GM21529 (cell line): Measurements from ENCODE around the gene LMO7.

Source experiments
- ATAC-seq: cut with Tn5 transposase; IDR thresholded peaks from one replicate; pipeline ENCODE4 v1.9.1; 2021; ENCODE audit not compliant: unreplicated experiment

The LMO7 gene

DNA sequence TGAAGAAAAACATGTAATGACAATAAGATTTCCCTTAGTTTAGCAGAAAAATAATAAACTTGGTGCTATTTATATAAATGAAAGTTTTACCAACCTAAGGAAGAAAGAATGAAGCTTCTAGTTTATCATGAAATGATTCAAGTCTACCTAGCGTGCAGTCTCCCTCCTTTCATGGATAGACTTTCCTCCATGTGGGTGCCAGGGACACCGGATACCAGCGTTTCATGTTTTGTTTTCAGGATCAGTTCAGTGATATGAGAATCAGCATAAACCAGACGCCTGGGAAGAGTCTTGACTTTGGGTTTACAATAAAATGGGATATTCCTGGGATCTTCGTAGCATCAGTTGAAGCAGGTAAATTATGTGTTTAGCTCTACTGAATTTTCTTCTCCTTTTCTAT lies 196.7 kb downstream of the LMO7 start:
- ATAC-seq = no peak

DNA sequence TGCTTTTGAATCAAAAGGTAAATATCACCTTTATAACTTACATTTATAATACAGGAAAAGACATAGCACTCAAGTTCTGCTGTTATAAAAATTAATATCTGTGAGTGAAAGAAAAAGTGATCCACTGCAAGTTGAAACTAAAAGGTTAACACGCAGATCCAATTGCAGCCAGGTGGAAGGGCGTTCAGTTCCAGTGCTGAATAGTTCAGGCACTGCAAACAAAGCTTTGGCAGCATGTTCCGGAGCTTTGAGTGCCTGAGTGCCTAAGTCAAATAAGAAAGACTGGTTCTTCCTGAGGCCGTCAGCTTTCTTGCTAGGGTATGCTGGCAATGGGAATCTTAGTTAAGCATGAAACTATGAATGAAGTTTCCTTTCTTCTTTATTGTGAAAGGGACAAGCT lies 200.3 kb downstream of the LMO7 start:
- ATAC-seq = no peak

DNA sequence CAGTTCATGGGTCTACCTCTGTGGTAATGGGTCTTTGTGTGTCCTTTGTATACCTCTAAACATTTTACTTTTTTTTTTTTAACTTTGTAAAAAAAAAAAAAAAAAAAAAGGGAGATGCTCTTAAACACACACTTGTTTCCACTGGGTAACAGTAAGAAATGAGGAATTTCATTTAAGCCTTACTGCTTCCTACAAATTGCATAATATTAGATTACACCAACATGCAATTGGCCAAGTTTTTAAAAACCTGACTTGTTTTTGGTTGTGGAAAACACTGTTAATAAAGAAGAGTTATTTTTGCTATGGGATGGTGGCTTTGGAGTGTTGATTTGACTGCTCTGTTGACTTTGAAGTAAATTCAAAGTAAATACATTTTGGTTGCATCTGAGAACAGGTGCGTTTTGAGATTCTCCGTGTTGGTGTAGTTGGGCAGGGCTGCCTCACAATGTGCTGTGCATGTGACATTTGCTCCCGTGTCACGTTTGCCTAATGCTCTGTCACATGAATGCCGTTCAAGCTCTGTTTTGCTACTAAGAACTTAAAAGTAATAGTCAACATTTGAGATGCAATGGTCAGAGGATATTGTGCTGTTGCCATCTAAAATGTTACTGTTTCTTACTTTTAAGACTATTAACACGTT lies 202.4 kb downstream of the LMO7 start:
- no peak for ATAC-seq

DNA sequence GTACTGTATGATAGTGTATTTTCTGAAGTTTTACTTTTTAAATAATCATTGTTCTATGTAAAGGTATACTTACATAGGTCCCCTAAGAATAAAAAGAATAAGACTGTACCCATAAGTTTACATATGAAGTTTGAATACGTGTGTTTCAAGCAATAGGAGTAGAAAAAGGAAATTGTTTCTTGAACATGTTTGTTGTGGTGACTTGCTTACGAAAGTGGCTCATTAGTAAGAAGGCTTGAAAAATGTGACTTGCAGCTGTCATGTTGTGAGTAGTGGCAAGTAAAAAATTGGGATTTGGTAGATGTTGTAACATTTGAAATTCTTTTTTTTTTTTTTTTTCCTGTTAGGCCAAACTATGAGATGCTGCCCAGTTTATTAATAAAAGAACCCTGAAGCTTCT lies 203.3 kb downstream of the LMO7 start:
- ATAC-seq = no peak

DNA sequence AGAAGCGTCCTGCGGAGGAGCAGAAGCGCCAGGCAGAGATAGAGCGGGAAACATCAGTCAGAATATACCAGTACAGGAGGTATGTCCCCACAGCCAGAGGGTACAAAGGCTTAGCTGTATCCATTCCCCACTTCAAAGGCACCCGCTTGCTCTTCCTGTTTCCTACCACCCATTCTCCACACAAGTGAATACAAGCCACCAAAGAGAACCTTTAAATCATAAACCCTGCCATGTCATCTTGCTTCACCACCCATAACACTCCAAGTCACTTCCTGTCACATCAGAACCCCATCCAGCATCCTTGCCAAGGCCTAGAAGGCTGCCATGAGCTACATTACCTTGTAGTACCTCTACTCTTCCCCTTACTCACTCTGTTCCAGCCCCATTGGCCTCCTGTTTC lies 205.8 kb downstream of the LMO7 start:
- ATAC-seq = no peak

DNA sequence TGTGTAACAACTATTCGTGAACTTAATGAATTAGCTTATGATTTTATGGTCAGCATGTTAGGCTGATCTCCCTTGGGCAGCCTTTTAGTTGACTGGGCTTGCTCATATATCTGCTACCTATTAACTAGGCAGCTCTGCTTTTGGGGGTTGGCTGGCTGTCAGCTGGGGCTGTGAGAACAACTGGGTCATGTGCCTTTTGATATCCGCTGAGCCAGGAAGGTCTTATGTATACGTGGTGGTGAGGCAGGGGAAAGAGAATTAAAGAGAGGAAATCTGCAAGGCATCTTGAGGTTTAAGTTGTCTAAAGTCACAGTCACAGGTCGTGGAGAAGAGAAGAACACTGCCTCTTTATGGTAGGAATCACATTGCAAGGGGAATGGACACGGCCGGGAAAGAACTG lies 206.9 kb downstream of the LMO7 start:
- no peak for ATAC-seq

DNA sequence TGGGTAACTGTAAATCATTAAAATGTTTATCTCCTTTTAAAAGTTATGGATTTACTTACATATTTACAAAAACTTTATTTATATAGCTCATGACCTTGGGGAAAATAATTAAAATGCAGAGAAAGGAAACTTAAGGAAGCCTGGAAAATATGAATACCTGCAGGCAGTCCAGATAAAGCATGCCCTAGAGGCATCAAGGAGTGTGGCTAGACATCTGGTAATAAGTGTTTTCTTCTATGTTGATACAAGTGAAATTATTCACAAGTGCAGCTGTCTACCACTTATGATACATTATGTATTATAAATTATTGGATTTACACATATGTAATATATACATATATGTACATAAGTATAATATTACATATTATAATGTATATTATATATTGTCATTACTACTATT lies 207.9 kb downstream of the LMO7 start:
- no peak for ATAC-seq

DNA sequence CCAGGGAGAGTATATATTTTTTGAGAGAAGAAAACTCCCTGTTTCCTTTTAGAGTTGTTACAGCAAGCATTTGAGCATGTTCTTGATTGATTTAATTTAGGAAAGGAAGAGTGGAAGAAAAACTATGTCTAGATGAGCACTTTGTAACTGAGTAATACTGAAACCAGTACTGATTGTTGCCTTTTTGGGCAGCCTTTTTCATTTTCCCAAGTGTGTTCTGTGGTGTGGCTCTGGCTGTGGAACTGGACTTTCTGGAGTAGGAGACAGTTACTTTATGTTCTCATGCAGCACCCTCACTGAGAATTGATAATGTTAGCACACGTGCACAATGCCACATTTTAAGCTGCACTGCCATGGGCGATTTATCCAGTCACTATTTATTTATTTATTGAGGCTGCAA lies 211.5 kb downstream of the LMO7 start:
- ATAC-seq = no peak

DNA sequence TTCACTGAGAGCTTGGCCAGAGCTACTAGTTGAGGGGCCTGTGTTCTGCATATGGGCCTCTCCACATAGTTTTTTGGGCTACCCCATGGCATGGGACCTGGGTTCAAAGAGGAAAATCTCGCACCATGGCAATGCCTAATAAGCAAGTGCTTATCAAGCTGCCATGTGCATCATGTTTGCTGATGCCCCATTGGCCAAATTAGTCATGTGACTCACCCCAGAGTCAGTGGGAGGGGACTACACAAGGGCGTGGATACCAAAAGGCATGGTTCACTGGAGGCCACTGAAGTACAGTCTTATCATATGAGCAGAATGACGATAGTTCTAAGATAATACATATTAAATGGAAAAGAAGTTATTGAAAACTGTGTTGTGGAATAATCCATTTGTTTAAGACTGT lies 214.8 kb downstream of the LMO7 start:
- ATAC-seq = no peak

DNA sequence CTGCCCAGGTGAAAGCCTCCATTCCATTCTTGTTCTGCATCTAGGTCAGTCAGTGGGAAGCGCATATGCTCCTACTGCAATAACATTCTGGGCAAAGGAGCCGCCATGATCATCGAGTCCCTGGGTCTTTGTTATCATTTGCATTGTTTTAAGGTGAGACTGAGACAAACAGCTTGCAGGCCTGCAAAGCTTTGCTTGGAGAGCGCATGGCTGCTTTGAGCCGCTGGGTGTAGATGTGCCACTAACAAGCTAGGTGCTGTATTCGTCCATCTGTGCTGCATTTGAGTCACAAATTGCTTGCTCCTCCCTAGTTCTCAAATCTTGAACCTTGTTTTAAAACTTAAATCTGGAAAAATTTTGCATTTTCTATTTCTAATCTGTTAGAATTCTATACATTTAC lies 219.1 kb downstream of the LMO7 start:
- ATAC-seq = no peak

DNA sequence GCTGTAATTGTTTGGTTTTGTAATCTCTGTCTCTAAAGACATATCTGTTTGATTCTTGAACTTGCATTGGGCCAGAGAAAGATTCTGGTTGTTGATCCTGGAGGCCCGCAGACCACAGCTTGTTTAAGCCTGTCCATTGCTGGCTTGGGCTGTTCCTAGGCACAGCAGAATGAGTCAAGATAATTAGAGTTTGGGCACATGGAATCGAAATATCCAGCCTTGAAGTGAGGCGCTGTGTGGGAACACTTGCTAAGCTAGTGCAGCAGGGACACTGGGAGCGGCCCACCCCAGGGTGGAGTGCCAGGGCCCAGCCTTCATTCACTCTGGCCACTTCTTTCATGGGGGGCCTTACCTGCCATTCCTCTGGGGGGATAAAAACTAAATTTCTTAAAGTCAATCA lies 219.7 kb downstream of the LMO7 start:
- no peak for ATAC-seq

DNA sequence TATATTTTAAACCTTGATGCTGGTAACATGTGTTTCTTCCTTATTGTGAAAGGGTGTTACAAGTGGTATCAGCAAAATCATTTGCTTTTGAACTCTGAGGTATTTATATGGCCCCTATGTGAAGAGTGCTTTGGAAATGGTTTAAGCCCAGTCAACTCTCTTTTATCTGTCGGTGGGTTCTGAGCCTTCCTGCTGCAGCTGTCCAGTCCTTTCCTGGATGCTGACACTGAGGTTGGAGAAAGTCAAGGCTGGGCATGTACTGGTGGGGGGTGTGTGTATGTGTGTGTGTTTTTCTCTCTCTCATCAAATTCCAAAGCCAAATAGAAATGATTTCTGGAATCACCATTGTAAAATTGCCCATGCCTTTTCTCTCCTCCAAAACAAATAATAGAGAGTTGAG lies 221.2 kb downstream of the LMO7 start:
- ATAC-seq = no peak

DNA sequence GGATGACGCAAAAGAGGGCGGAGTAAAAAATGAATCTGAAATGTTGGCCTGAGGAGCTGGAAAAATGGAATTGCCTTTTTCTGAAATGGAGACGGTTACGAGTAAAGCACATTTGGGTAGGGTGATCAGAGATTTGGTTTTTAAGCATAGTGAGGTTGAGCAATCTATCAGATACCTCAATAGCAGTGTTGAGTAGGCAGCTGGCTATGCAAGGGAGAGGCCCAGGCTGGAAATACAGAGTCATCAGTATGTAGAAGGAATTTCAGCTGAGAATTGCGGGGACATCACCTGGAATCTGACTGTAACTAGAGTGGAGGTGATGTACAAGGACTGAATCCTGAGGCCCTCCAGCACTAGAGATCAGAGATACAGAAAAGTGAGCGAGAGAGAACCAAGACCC lies 224.8 kb downstream of the LMO7 start:
- no peak for ATAC-seq

DNA sequence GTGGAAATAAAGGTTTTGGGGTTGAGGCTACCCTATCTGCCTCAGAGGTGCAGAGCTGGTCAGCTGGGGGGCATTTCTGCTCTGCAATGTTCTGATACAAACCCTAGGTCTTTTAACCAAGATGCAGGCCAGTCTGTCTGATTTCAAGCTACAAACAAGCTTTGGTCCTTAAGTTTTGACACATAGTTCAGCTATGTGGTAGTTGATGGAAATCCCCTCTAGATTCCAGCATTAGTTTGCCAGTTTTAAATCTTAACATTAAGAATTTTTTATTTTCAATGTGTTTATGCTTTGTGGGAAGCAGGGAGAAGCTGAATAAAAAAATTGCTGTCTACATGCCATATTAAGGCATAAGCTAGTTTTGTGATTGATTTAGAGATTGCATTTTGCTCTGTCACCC lies 225.7 kb downstream of the LMO7 start:
- ATAC-seq = no peak

DNA sequence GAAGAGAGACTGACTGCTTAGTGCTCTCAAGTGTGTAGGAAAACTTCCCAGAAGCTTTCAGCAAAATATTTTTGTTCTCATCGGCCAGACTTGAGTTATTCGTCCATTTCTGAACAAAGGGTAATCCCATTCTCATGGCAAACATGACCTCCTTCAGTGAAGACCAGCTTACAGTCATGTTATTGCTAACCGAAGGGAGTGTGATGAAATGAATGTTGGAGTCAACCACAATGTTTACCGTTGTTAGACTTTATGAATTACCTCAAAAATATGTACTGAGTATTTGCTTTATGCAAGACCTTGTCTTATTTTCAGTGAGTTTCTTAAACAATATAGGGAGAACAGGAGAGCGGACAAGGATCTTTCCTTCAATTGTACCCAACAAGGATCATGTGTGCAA lies 228.6 kb downstream of the LMO7 start:
- no peak for ATAC-seq

DNA sequence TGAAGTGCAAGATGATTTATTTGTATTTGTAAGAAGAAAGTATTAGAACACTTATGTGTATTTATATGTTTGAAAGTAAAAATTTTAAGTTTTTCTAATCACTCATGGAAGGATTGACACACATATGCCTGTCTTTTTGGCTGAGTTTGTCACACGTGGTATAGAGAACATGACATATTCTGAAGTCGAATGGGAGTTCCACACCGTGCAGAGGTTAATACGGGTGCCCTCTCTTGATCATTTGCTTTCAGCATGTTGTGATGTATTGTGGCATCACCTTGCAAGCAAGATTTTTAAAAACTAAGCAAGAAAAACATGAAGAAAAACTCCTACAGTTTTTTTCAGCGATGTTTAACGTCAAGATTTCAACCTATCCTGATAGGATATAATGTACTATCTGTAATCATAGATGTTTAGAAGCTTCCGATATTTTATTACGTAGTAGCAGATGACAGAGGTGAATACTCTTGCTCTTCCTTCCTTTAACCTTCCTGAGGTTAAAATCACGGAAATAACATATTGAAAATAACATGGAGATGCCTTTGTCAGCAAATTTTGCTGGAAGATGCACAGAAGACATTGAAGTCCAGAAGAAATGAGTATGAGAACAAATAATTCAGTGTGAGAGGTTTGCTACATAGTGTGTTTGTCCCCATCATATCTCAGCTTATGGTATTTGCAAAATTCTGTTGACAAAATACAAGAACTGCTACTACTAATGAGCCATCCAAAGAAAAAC lies 231.4 kb downstream of the LMO7 start:
- ATAC-seq = no peak

DNA sequence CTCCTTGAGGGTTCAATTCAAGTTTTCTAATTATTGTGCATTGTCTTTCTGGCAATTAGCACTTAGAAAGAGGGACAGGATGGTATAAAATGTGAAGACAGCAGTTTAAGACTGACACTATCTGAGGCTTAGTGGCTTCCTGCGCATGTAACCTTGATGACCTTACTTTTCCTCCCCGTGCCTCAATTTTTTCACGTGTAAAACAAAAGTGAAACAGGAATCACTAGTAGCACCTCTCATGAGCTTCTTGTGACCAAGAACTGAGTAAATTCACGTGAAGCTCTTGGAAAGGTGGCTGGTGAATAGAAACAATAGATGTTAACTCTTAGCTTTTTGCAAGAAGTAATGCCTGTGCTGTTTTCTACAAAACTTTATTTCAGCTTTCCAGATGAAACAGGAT lies 233.9 kb downstream of the LMO7 start:
- no peak for ATAC-seq

DNA sequence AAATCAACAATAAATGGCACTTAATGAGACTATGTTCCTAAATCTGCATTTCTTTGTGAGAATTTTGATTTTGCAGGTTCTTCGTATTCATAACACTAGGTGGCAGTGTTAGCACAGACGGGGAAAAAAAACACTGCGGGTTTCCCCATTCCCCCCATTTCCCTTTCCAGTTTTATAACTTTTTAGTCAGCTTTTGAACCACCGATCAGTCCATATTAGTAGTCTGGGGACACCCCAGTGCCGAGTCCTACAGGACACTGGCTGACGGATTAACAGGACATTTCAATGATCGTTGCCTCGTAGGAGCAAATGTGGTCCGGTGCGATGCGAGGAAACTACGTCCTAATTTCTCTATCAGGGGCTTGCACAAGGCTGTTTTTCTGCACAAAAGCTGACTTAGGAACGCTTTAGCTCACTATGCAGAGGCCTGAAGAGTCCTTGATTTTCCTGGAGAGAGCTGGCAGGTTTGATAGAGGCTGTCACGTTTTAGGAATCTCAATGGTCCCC lies 234.3 kb downstream of the LMO7 start:
- ATAC-seq = no peak

DNA sequence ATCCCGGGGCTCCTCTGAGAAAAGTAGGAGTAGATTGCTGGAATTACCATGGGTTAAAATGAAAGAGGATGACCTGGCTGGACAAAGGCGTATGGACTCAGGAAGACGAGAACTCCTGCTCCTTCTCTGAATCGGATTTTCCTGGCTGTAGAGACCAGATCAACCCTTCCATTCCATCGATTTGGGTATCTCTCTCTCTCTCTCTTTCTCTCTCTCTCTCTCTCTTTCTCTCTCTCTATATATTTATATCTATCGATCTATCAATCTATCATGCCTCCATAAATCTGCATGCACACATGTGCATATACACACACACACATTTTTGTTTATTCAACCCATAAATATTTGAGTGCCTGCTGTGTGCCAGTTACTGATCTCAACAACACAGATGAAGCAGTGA lies 234.9 kb downstream of the LMO7 start:
- no peak for ATAC-seq

DNA sequence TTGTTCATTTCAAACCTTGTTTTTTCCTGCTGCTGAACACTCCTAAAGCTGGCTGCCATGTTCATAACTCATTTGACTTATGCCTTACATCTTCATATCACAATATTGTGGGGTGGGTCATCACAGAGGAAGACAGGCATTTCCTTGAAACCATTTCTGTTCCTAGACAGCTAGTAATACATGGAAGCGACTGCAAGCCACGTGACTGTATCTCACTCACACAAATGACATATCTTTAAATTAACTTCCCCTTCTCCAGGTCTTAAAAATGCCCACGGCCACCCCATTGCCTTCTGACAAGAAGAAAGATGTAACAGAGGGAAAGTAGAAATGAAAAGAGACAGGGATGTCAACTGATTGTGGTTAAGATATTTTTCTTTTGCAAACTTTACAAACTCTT lies 236.8 kb downstream of the LMO7 start:
- ATAC-seq = no peak

DNA sequence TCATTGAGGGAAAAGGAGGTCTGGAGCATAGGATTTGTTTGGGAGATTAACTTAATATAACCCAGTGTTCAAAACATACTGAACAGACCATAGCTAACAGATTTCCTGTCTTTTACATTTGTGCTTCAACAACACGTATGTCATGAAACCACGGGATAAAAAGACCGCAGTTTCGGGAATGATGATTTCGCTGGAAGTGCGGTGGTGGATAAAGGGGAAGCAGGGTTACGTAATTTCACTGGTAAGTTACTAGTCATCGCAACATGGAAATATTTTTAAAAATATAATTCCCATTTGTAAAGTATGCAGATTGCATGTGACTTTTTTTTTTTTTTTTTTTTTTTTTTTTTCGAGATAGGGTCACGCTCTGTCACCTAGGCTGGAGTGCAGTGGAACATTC lies 237.4 kb downstream of the LMO7 start:
- no peak for ATAC-seq

DNA sequence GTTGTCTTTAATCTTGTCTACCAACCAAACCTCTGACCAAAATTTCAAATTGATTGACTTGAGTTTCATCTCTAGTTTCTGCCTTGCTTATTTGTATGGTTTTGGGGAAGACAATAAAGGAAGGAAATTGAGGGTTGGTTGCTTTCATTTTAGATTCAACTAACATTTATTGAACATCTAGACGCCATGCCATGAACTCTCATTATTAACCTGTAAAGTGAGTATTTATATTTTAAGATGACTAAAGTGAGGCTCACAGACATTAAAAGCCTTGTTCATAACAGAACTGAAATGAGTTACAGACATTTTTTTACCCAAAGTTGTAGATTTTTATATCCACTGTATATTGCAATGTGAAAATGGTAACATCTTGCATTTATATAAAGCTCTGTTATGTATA lies 239.3 kb downstream of the LMO7 start:
- ATAC-seq = no peak
